Psoas muscle (tissue), 8 donors: ENCODE measurements around the gene TOPBP1. TPM values are rescaled to one million over a fixed set of nuclear protein-coding genes. Genes with fewer than 3 reads are reported as not detected.
"Not testable (repeated sequence)": the region's sequence is repeated elsewhere in the genome, so short reads cannot be mapped to it uniquely, and the experiment has no call there.

ENCODE experiments used
- ATAC-seq, 4 donors: fragments of 200-7000 bp; cut with Tn5 transposase; one replicate each; pipeline ENCODE4 v1.9.1; 2020; ENCODE audit warnings: moderate library complexity in 3 of 4, mild to moderate bottlenecking in 2 of 4
- DNase-seq, 2 donors: peaks; one replicate each; pipeline ENCODE4 v3.0.0-alpha.2; 2020
- H3K27ac ChIP-seq: fragments of 200-600 bp; one replicate; pipeline ENCODE4 v1.8.0; 2022
- H3K27me3 ChIP-seq, 3 donors: fragments of 200-600 bp in 1 of 3; one replicate each; pipeline versions ENCODE4 v1.6.1 to v1.8.0; 2013 to 2022; ENCODE audit warnings: low read length in 2 of 3, mild to moderate bottlenecking in 2 of 3, moderate library complexity in 1 of 3; ENCODE audit not compliant: insufficient read depth in 3 of 3
- H3K36me3 ChIP-seq, 2 donors: fragments of 200-600 bp in 1 of 2; one replicate each; pipeline versions ENCODE4 v1.6.1 to v1.8.0; 2013 to 2022; ENCODE audit warnings: low read depth in 1 of 2, mild to moderate bottlenecking in 1 of 2, moderate library complexity in 1 of 2; ENCODE audit not compliant: insufficient read depth in 1 of 2
- H3K4me1 ChIP-seq: fragments of 200-600 bp; one replicate; pipeline ENCODE4 v1.8.0; 2022
- H3K4me3 ChIP-seq: fragments of 200-600 bp; one replicate; pipeline ENCODE4 v1.8.0; 2022; ENCODE audit warnings: mild to moderate bottlenecking
- H3K9me3 ChIP-seq: fragments of 200-600 bp; one replicate; pipeline ENCODE4 v1.8.0; 2022
- WGBS, 3 donors: extraction: QIAGEN DNeasy Blood & Tissue Kit; methylation state at CpG; one replicate each; pipeline versions ENCODE4 v1.1.6 to v1.1.7; 2013; 5-methylcytosine and 5-hydroxymethylcytosine counted together
- intact Hi-C, 2 donors: fragments of 100-400 bp; cut with DNase I; formaldehyde crosslinking; loops; one replicate each; pipeline versions ENCODE4 v1.11.0 to v1.14.2; 2022
- polyA plus RNA-seq, 3 donors: library from polyadenylated mRNA; stranded (reverse); fragments of 200-250 nt; gene quantifications; one replicate each; pipeline ENCODE4 v1.2.3, GENCODE V29; 2013
- total RNA-seq, 4 donors: library from RNA; stranded (reverse); fragmentation: NEBNext Ultra II Directional in 2 of 4; extraction: Animal tissue kit (Norgen Biotek cat#: 25700) in 2 of 4; gene quantifications; one replicate each; pipeline versions ENCODE4 v1.2.1 to v1.2.4, GENCODE V29; 2021 to 2023
- TF ChIP-seq, protein P1 (sequence below): fragments of 200-600 bp; IDR thresholded peaks from one replicate; pipeline ENCODE4 v1.8.0; 2022; ENCODE audit warnings: antibody characterized with exemption
- donor health status: healthy with polysubstance abuse.
- donor health status: DM: no; HTN: no; CAD: no; lungs with moderate emphysema.
- donor health status: Bipolar disorder and iron deficiency.
- donor health status: healthy.
- donor health status: DM: yes; HTN: yes; CAD: no.
- donor health status: DM: no; HTN: no; CAD: no.
- donor health status: DM: no; HTN: no; CAD: no.
- donor health status: DM: yes; HTN: yes; CAD: no.

Gene TOPBP1
- total and polyA plus RNA-seq, 7 donors = 5.7 to 10.5 (median 7.4) TPM

DNA sequence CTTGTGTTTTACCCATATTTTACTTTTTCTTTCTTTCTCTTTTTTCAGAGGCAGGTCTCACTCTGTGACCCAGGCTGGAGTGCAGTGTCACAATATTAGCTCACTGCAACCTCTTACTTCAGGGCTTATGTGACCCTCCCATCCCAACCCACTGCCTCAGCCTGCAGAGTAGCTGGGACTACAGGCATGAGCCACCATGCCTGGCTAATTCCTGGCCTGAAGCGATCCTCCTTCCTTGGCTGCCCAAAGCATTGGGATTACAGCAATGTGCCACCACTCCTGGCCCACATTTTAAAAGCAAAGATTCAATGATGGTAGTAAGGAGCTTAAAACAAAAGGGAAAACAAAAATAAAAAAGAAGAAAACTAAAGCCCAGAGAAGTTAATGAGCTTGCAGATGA is 99.4 kb downstream of the TOPBP1 start:
- intact Hi-C loops = no loop called here
- no peak for DNase-seq
- no peaks in the 10 kb centered on the region for H3K36me3 ChIP-seq
- no peak for ATAC-seq
- no peaks in the 10 kb centered on the region for H3K9me3 ChIP-seq
- no peak overlapping the region for H3K4me3 ChIP-seq
- 67 to 81% (median 79%) methylated on average over 1 of the region's 1 CpG for WGBS, 3 donors
- no peaks in the 10 kb centered on the region for H3K4me1 ChIP-seq
- TF ChIP-seq, protein P1, sequence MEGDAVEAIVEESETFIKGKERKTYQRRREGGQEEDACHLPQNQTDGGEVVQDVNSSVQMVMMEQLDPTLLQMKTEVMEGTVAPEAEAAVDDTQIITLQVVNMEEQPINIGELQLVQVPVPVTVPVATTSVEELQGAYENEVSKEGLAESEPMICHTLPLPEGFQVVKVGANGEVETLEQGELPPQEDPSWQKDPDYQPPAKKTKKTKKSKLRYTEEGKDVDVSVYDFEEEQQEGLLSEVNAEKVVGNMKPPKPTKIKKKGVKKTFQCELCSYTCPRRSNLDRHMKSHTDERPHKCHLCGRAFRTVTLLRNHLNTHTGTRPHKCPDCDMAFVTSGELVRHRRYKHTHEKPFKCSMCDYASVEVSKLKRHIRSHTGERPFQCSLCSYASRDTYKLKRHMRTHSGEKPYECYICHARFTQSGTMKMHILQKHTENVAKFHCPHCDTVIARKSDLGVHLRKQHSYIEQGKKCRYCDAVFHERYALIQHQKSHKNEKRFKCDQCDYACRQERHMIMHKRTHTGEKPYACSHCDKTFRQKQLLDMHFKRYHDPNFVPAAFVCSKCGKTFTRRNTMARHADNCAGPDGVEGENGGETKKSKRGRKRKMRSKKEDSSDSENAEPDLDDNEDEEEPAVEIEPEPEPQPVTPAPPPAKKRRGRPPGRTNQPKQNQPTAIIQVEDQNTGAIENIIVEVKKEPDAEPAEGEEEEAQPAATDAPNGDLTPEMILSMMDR = no peak
- H3K27me3 ChIP-seq = no peaks in the 10 kb centered on the region
- no peak overlapping the region for H3K27ac ChIP-seq

DNA sequence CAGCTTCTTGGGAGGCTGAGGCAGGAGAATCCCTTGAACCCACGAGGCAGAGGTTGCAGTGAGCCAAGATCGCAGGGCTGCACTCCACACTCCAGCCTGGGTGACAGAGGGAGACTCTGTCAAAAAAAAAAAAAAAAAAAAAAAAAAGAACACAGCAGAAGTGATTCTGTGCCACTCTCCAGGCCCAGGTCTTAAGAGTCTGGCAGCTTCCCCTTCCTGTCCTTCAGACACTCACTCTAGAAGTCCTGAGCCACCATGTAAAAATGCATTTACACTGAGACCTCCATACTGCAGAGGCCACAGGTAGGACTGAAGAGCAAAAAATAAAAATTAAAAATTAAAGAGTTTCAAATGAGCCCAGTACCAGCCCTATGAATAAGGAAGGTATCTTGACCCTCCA is 100.1 kb downstream of the TOPBP1 start:
- 78 to 85% (median 78%) methylated on average over 2 of the region's 2 CpGs for WGBS, 3 donors
- no peak for DNase-seq
- no peak overlapping the region for H3K4me3 ChIP-seq
- no peaks in the 10 kb centered on the region for H3K36me3 ChIP-seq
- intact Hi-C loops = no loop called here
- no peaks in the 10 kb centered on the region for H3K4me1 ChIP-seq
- no peaks in the 10 kb centered on the region for H3K27me3 ChIP-seq
- H3K27ac ChIP-seq = no peak overlapping the region
- TF ChIP-seq, protein P1 = no peak
- no peaks in the 10 kb centered on the region for H3K9me3 ChIP-seq
- no peak for ATAC-seq

DNA sequence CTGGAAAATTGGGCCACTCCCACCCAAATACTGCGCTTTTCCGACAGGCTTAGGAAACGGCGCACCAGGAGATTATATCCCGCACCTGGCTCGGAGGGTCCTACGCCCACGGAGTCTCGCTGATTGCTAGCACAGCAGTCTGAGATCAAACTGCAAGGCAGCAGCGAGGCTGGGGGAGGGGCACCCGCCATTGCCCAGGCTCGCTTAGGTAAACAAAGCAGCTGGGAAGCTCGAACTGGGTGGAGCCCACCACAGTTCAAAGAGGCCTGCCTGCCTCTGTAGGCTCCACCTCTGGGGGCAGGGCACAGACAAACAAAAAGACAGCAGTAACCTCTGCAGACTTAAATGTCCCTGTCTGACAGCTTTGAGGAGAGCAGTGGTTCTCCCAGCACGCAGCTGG is 110.2 kb downstream of the TOPBP1 start:
- intact Hi-C loops = not testable (repeated sequence)

More for the DNA sequence above, 110.2 kb downstream of the TOPBP1 start:
- not testable (repeated sequence) for H3K27me3 ChIP-seq, H3K9me3 ChIP-seq, H3K27ac ChIP-seq, H3K36me3 ChIP-seq, DNase-seq, ATAC-seq, H3K4me3 ChIP-seq
- 96 to 98% (median 97%) methylated on average over 6 to 12 of the region's 14 CpGs for WGBS, 3 donors
- H3K4me1 ChIP-seq = peaks cover 10% of the 10 kb centered on the region

Other genes with a start within 250 kb of the TOPBP1 start
- gene CDV3, start 88.3 kb downstream of the TOPBP1 start, total RNA-seq = 100 to 1,000 TPM; 238 to 444 (median 343) TPM
- gene CDV3, start 88.3 kb downstream of the TOPBP1 start, polyA plus RNA-seq = 100 to 1,000 TPM; 175 to 394 (median 291) TPM
- 1 to 10 TPM in 3 of 4 donors, under 1 TPM in 1; 0.63 to 6.6 (median 2.0) TPM for gene TF, start 84.5 kb upstream of the TOPBP1 start, total RNA-seq
- 1 to 10 TPM in 1 of 3 donors, under 1 TPM in 2; 0.10 to 1.0 (median 0.53) TPM for gene TF, start 84.5 kb upstream of the TOPBP1 start, polyA plus RNA-seq
- gene SRPRB, start 143.9 kb upstream of the TOPBP1 start, total RNA-seq = 10 to 100 TPM; 28.0 to 52.3 (median 43.1) TPM
- gene SRPRB, start 143.9 kb upstream of the TOPBP1 start, polyA plus RNA-seq = 10 to 100 TPM; 33.5 to 70.4 (median 48.9) TPM
- gene RAB6B, start 233.9 kb upstream of the TOPBP1 start, total RNA-seq = 1 to 10 TPM; 2.0 to 3.8 (median 3.4) TPM
- 1 to 10 TPM in 1 of 3 donors, under 1 TPM in 2; 0.93 to 1.3 (median 0.94) TPM for gene RAB6B, start 233.9 kb upstream of the TOPBP1 start, polyA plus RNA-seq